Peyer's patch (tissue), 4 donors: ENCODE results near the gene CHN2.

ENCODE experiments used
- CTCF ChIP-seq, 6 experiments: fragments of 450-650 bp in 4 of 6; fragments of 200-600 bp in 2 of 6; sonication (generic) in 1 of 6; IDR thresholded peaks; one replicate each; pipeline ENCODE4 v1.5.1; 2017 to 2019; ENCODE audit warnings: antibody characterized with exemption in 6 of 6, mild to moderate bottlenecking in 3 of 6, moderate library complexity in 1 of 6
- POLR2A ChIP-seq, 2 donors: fragments of 450-650 bp; IDR thresholded peaks; one replicate each; pipeline ENCODE4 v1.5.1; 2017; ENCODE audit warnings: antibody characterized with exemption in 2 of 2, mild to moderate bottlenecking in 2 of 2, moderate library complexity in 2 of 2

- TF ChIP-seq POLR2A (IDR thresholded peaks at IDR 0.05) (no peak), CTCF (IDR thresholded peaks at IDR 0.05) (no peak)
Measured at GRCh38 chr7:29147821-29148220, 46.8 kb upstream of the CHN2 start.
